Fibroblast of lung (primary cell): ENCODE measurements around the gene AP1S3.

Source experiments
- CTCF ChIP-seq, 2 donors: IDR thresholded peaks in 1 of 2; conservative IDR thresholded peaks in 1 of 2; 1 replicate in 1 of 2; 2 replicates in 1 of 2; pipeline ENCODE4 v1.5.1; 2011 to 2012; ENCODE audit warnings: low read length in 2 of 2, control low read depth in 1 of 2, inconsistent platforms in 1 of 2, low read depth in 1 of 2, mild to moderate bottlenecking in 1 of 2
- EZH2 ChIP-seq: IDR thresholded peaks from 2 replicates; pipeline ENCODE4 v1.5.1; 2012; ENCODE audit warnings: low read length, control low read depth, mild to moderate bottlenecking; ENCODE audit errors: missing control alignments

GRCh38 chr2:223732346-223732745 is 105.0 kb downstream of the AP1S3 start:
- TF ChIP-seq CTCF (conservative IDR thresholded peaks at IDR 0.05 in 1 of 2, IDR thresholded peaks at IDR 0.05 in 1 of 2; ENCODE audit: low read depth in 1 of 2, low read length in 2 of 2) (no peak), EZH2 (no peak)
